ENCODE measurements around the gene NLK. TPM values are rescaled to one million over a fixed set of nuclear protein-coding genes. Genes with fewer than 3 reads are reported as not detected.

The NLK gene
- total RNA-seq, 1 experiment from 2014 or later: 8.5 TPM

DNA sequence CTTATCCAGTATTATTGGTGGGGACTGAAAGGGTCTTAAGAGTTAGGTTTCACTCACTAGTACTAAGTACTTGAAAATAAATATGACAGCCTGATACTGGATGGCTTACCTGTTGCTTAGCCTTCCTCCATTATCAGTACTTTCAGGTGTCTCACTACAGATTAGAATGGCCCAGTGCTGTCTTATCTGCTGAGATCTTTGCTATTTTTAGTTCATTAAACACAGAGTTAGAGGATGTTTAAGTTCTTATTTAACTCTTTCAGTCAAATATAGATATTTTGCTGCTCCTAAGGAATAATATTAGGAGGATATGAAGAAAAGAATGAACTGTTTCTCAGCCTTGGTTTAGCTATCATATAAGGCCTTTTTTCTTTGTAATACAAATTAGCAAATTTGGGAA, 74.8 kb downstream of the NLK start:
- no peaks in the 10 kb centered on the region for H3K27me3 ChIP-seq
- no peak for DNase-seq
- H3K36me3 ChIP-seq: no peaks in the 10 kb centered on the region; the same call in 1 of the 2 replicates
- H3K4me3 ChIP-seq: no peak overlapping the region
- H3K9me3 ChIP-seq: no peaks in the 10 kb centered on the region

DNA sequence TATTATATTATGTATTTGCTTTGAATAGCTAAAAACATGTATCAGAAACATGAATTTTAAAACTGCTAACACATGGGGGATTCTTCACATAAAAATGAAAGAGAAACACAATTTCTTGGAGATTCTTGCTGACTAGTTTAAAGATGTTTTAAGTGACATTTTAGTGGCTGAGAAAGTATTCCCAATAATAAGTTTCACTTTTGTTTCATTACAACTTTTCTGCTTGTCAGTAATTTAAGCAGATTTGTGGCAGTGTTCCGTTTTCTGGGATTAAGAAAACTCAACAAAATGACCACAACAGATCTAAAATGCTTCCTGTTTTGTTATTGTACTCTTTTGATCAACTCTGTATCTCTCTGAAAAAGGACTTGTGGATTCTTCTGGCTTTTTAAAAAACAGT, 75.9 kb downstream of the NLK start:
- Histone ChIP-seq H3K9me3 (no peaks in the 10 kb centered on the region), H3K4me3 (no peak overlapping the region)
- DNase-seq: no peak

DNA sequence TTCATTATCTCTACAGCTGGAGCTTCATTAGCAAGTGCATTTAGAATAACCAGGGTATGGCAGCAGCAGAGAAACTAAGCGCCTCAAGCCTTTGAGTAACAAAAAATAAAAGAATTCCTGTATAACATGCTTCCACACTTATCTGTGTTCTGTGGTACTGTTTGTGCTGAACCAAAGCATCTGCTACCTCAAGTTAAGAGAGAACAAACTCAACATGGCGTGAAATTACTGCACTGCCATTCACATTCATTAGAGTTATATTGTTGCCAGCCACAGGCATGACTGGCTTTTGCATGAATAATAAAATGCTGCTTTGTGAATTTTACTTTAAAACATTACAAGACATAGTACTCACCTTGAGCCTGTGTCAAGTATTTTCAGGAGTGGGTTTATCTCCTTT, 76.6 kb downstream of the NLK start:
- H3K27me3 ChIP-seq: no peaks in the 10 kb centered on the region
- no peaks in the 10 kb centered on the region for H3K9me3 ChIP-seq
- no peak overlapping the region for H3K4me3 ChIP-seq
- no peak for DNase-seq
- H3K36me3 ChIP-seq: peaks cover 15% of the 10 kb centered on the region

More for the DNA sequence above, 75.9 kb downstream of the NLK start:
- no peaks in the 10 kb centered on the region for H3K27me3 ChIP-seq
- peaks cover 10% of the 10 kb centered on the region for H3K36me3 ChIP-seq

DNA sequence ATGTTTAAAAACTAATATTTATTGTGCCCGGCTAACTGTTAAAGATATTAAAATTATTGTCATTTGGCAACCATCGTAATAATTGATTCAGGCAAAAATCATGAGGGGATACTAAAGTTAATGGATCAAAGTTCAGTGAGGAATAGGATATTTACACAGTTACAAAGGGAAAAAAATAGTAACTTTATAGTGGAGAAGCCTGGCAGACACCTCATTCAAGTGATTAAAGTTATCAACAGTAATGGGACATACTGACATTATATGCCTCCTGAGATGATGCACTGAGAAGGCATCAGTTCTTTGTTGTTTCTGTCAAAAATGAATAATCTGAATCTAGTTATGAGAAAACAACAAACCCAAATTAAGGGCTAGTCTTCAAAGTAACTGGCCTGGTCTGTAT, 77.1 kb downstream of the NLK start:
- H3K27me3 ChIP-seq: no peaks in the 10 kb centered on the region
- no peaks in the 10 kb centered on the region for H3K9me3 ChIP-seq
- peaks cover 16% of the 10 kb centered on the region for H3K36me3 ChIP-seq
- H3K4me3 ChIP-seq: no peak overlapping the region
- DNase-seq: no peak

DNA sequence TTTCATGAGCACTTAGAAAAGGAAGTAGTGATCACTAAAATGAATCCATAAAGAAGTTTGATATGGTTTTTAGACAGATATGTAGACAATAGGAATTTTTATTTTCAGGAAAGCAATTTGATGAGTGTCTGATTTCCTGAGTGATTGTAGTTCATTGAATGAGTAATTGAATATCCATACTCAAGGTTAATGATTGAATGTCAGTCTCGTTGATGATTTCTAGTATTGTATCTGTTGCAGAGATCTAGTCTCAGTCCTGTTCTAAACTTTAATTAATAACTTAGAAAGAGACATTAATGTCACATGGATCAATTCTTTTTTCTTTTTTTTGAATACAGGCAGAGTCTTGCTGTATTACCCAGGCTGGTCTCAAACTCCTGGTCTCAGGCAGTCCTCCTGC, 78.3 kb downstream of the NLK start:
- DNase-seq: no peak
- no peaks in the 10 kb centered on the region for H3K9me3 ChIP-seq
- peaks cover 19% of the 10 kb centered on the region for H3K36me3 ChIP-seq
- H3K27me3 ChIP-seq: no peaks in the 10 kb centered on the region
- H3K4me3 ChIP-seq: no peak overlapping the region

DNA sequence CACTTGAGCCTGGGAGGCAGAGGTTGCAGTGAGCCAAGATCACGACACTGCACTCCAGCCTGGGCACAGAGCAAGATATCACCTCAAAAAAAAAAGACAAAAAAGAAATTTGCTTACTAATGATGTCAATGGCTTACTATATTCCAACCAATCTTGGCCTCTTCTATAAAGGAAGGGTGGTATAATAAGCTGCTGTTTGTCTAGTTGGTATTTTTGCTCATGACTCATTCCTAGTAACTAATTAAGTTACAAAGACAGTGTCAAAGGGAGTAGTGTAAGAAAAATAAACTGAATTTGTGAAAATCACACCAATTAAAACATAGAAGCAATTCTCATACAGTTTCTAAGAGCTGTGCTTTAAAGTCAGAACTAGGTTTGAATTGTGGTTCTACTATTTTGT, 82.5 kb downstream of the NLK start:
- peaks cover 42% of the 10 kb centered on the region for H3K36me3 ChIP-seq
- H3K9me3 ChIP-seq: no peaks in the 10 kb centered on the region
- no peaks in the 10 kb centered on the region for H3K27me3 ChIP-seq
- DNase-seq: no peak
- H3K4me3 ChIP-seq: no peak overlapping the region

DNA sequence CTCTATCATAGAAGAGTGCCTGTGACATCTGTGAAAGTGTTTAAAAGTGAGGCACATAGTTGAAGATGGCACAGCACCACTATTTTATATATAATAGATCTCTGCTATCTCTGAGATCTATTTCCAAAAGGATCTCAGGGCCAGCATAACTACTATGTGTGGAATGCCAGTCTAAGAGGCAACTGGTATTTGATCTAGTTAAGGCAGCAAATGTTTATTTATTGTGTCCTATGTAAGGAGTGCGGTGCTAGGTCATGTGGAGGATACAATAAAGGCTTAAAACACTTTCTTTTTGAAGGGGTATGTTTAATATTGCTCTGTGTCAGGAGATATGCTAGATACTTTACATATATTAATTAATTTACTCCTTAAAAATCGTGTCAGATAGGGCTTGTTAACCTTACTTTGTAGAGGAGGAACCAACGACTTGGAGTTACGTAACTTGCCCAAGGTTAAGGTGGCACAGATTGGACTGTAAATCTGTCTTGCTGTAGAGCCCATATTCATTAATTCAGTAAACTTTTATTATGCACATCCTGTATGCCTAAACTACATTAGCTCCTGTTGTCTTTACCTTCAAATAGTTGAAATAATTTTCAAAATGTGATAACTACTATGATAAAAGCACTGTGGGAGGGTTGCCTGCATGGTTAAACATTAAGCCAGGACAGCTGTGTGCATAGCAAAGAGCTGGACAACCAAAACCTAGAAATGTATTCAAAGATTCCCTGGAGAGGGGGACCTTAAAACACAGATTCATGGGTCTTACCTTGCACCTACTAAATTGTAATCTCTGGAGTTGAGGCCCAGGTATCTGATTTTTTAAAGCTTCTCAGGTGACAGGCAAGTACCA, 83.3 kb downstream of the NLK start:
- DNase-seq: no peak
- no peaks in the 10 kb centered on the region for H3K9me3 ChIP-seq
- H3K36me3 ChIP-seq: peaks cover 42% of the 10 kb centered on the region
- H3K4me3 ChIP-seq: no peak overlapping the region
- no peaks in the 10 kb centered on the region for H3K27me3 ChIP-seq

DNA sequence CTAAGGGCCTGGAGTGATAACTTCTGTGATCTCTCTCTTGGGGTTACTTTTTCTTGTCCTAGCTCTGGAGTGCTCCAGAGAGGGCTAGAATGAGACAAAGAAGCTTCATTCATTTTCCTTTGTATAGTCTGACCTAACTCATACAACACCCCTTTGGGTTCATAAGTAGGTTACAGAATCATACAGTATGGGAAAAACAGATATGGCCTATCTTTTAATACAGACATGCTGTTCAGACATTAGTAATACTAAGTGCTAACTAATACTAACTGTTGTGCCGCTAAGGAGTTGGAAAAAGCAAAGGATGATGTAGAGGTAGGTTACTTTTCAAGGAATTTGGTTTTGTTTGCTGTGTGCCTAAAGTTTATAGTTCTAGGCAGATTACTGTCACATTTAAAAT, 84.7 kb downstream of the NLK start:
- Histone ChIP-seq H3K36me3 (peaks cover 44% of the 10 kb centered on the region), H3K4me3 (no peak overlapping the region), H3K9me3 (no peaks in the 10 kb centered on the region), H3K27me3 (no peaks in the 10 kb centered on the region)
- no peak for DNase-seq

DNA sequence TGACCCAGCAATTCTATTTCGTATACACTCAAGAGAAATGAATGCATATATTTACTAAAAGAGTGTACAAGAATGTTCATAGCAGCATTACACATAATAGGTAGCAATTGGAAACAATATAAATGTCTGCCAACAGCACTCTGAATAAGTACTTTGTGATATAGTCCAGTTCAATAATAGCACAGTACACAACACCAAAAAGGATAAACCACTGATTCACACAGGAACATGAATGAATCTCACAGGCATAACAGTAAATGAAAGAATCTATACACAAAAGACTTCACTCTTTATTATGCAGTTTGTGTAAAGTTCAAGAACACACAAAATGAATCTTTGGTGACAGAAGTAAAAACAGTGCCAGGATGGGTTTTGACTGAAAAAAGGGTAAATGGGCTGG, 86.3 kb downstream of the NLK start:
- DNase-seq: no peak

DNA sequence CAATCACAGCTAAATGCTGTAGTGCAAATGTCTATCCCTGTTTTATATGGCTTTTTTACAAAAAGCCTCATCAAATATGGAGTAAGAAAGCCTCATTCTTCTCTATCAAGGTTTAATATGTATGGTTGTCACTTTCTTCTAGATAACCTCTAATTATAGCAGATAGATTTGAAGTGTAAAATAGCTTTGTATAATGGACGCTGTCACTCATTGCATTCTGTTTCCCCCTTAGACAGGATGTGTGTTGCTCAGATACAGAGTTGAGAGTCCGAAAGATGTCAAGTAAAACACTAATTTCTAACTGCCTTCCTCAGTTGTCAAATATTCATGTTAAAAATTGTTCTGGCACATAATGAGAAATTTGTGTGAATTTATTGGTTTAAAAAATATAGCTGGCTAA, 88.0 kb downstream of the NLK start:
- DNase-seq: no peak
- peaks cover 49% of the 10 kb centered on the region for H3K36me3 ChIP-seq
- H3K27me3 ChIP-seq: no peaks in the 10 kb centered on the region
- no peak overlapping the region for H3K4me3 ChIP-seq
- no peaks in the 10 kb centered on the region for H3K9me3 ChIP-seq

More for the DNA sequence above, 86.3 kb downstream of the NLK start:
- H3K9me3 ChIP-seq: no peaks in the 10 kb centered on the region
- H3K27me3 ChIP-seq: no peaks in the 10 kb centered on the region
- H3K4me3 ChIP-seq: no peak overlapping the region
- H3K36me3 ChIP-seq: peaks cover 42% of the 10 kb centered on the region

DNA sequence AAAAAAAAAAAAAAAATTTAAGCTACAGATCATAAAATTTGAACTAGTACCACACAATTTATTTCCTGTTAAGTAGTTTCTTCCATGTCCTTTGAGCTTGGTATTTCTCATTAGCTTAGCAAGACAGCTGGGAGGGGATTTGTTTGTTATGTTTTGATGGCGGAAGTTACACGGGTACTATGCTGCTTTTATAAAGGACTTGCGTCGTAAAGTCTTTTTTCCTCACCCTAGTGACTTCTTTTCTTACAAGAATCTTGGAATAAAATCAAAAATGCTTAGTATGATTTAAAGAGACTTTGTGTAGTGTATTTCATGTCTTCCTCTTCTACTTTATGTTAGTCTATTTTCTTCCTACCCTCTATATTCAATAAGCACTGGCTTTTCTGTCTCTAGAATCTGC, 89.1 kb downstream of the NLK start:
- H3K27me3 ChIP-seq: no peaks in the 10 kb centered on the region
- no peak for DNase-seq
- peaks cover 38% of the 10 kb centered on the region for H3K36me3 ChIP-seq
- H3K9me3 ChIP-seq: no peaks in the 10 kb centered on the region
- no peak overlapping the region for H3K4me3 ChIP-seq

DNA sequence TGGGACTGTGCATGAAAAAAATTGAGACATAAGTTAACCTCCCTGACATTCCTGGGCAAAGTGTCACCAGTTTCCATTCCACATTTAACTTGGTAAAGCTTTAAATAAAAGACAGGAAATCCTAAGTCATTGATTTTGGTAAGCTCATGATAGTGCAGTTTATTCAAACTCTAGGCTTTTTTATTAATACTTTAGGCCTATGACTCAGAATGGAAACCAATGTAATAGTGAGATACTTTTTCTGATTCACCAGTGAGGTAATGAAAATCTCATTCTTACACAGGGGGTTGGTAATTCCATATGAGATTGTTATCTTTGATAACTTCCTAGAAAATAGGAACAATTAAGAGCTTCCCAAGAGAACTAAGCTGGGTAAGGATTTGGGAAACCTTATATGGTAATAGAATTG, 91.1 kb downstream of the NLK start:
- DNase-seq: peak; percentile 19

DNA sequence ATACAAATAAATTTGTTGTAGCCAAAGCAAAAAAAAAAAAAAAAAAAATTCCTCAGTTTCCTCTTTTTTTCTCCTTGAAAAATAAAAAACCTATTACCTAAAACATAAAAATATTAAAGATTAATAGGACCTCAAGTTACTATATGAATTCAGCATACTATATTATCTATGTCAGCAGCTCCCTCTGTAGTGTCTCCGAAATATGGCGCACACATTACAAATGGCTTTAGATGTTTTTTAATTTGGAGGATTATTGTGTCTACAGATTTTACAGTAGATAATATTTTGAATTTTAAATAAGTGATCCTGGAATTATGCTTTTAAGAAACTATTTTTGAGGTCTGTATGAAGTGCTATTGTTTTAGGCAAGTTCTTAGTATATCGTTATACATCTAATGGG, 94.4 kb downstream of the NLK start:
- Histone ChIP-seq H3K9me3 (no peaks in the 10 kb centered on the region), H3K4me3 (no peak overlapping the region), H3K27me3 (no peaks in the 10 kb centered on the region), H3K36me3 (peaks cover 24% of the 10 kb centered on the region)
- DNase-seq: no peak

More for the DNA sequence above, 91.1 kb downstream of the NLK start:
- H3K36me3 ChIP-seq: peaks cover 24% of the 10 kb centered on the region
- H3K4me3 ChIP-seq: no peak overlapping the region
- no peaks in the 10 kb centered on the region for H3K27me3 ChIP-seq
- no peaks in the 10 kb centered on the region for H3K9me3 ChIP-seq

DNA sequence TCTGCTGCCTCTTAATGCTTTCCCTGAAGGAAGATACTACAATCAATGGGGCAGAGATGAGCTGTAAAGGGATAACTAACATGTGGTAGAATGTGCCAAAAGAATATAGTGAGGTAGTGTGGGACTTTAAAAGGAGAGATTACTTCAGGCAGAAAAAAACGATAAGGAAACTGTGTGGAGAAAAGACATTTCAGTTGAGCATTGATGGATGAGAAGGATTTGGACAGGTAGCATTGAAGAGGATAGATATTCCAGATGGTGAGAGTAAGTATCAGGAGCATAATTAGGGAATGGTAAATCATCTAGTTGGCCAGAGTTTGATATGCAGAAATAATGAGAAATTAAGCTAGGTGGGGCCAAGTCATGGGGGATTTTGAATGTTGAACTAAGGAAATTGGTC, 97.3 kb downstream of the NLK start:
- Histone ChIP-seq H3K9me3 (no peaks in the 10 kb centered on the region), H3K27me3 (no peaks in the 10 kb centered on the region), H3K4me3 (no peak overlapping the region), H3K36me3 (peaks cover 9% of the 10 kb centered on the region)
- no peak for DNase-seq

DNA sequence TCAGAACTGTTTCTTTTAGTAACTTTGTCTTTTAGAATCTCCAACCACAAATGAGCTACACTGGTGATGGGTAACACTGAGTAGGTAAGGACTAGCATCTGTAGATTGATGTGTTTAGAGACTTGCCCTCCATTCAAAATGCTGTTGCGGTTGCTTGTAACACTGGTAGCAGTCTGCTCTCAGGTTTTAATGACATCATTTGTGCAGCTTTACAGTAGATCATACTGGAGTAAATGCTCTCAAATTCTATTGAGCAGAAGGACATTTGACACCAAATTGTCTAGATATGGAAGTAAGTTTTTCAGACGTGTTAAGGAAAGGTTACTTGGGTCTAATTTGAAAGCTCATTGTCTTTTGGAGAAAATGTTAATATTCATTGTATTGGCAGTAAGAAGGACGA, 98.8 kb downstream of the NLK start:
- DNase-seq: no peak
- H3K9me3 ChIP-seq: no peaks in the 10 kb centered on the region
- H3K36me3 ChIP-seq: peaks cover 3% of the 10 kb centered on the region
- H3K27me3 ChIP-seq: no peaks in the 10 kb centered on the region
- H3K4me3 ChIP-seq: no peak overlapping the region

DNA sequence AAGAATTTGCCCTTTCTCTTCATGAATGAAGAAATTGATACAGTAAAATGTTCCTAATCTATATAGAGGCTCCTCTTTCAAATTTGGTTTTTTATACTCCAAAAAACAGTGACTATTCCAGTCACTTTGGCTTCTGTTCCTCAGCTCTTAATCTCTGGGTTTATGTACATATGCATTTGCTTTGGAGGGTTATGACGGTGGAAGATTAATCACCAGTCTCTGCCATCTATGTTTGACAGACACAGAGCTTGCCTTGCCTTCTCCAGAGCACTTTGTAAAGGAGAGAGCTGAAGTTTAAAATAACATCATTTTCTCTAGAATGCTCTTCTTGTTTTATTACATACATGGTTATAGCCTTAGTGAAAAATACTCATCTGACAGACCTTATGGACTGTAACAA, 99.3 kb downstream of the NLK start:
- DNase-seq: no peak
- Histone ChIP-seq H3K27me3 (no peaks in the 10 kb centered on the region), H3K4me3 (no peak overlapping the region), H3K36me3 (peaks cover 3% of the 10 kb centered on the region), H3K9me3 (no peaks in the 10 kb centered on the region)

DNA sequence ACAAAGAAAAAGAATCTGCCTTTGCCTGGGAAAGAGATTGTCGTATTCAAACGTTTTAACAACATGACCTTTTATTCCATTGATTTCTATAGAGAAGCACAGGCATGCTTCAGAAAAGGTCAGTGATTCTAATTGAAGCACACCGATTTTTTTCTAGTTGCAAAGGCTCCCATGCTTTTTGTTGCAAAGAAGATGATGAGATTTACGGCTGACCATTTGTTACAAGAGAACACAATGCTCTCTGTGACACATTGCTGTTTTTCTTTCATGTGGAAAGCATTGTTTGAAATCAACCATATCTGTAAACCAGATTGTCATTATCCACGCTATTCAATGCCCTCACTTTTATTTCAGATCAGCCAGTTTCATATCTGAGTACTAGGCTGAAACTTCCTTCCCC, 99.8 kb downstream of the NLK start:
- H3K4me3 ChIP-seq: no peak overlapping the region
- peaks cover 3% of the 10 kb centered on the region for H3K36me3 ChIP-seq
- no peaks in the 10 kb centered on the region for H3K27me3 ChIP-seq
- H3K9me3 ChIP-seq: no peaks in the 10 kb centered on the region
- no peak for DNase-seq

DNA sequence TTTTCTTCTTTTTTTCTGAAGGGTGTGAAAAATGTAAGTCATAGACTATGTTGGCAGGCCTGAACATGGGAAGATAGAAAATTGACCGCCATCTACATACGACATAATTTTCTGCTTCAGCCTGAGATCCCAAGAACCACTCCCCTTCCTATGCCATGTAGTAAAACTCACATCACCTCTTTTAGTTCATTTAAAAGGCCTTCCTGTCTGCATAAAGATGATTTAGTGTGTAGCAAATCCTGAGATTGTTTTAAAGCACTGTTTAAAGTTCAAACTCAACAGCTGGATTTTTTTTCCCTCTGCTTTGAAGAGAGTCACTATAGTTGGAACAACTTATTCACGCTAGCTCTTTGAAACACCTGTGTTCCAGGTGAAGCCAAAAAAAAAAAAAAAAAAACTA, 101.5 kb downstream of the NLK start:
- no peak for DNase-seq
- Histone ChIP-seq H3K4me3 (no peak overlapping the region), H3K36me3 (peaks cover 3% of the 10 kb centered on the region), H3K27me3 (no peaks in the 10 kb centered on the region), H3K9me3 (no peaks in the 10 kb centered on the region)
